GF-D8 (cell line): ENCODE data around the gene FOXL1.

ENCODE experiments used
- DNase-seq: peaks from one replicate; lab custom pipeline; 2025; lab: John Stamatoyannopoulos, UW

Gene FOXL1

DNA sequence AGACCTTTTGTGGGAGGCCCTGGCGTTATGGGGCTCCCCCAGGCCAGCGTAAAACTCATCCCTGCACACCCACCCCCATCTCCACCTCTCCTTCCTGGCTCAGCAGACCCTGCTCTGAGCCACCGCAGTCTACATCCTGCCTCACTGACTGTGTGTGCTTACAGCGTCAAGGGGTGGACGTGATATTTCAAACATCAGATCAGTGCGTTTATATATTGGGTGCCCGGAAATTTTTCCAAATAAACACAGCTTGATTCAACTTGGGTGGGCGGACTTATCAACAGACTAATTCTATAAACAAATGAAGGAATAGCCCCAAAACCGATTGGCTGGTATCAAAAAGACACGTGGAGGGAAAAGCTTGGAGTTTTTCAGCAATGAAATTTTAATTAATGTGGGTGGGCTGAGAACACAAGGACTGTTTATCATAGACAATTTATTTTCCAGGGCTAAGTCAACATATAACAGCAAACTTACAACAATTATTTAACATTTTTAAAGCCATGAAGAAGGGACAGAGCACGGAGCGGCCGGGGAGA, at the start of gene FOXL1:
TSS of gene FOXL1 (plus strand) at position 489 of the 539 bp plus-strand sequence. CDS start 175 bp downstream, outside the sequence.
- no peak for DNase-seq

DNA sequence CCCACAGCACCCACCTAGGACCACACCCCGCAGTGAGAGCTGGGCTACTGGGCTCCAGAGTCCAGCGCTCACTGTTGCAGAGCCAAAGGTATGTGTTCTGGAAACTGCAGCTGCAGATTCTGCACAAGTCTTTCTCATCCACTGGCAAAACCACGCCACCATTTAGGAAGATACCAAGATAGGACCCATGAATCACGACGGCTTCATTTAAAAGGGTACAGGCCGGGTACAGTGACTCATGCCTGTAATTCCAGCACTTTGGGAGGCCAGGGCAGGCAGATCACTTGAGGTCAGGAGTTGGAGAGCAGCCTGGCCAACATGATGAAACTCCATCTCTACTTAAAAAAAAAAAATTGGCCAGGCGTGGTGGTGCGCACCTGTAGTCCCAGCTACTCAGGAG, 49.2 kb upstream of the FOXL1 start:
- DNase-seq, result no peak

DNA sequence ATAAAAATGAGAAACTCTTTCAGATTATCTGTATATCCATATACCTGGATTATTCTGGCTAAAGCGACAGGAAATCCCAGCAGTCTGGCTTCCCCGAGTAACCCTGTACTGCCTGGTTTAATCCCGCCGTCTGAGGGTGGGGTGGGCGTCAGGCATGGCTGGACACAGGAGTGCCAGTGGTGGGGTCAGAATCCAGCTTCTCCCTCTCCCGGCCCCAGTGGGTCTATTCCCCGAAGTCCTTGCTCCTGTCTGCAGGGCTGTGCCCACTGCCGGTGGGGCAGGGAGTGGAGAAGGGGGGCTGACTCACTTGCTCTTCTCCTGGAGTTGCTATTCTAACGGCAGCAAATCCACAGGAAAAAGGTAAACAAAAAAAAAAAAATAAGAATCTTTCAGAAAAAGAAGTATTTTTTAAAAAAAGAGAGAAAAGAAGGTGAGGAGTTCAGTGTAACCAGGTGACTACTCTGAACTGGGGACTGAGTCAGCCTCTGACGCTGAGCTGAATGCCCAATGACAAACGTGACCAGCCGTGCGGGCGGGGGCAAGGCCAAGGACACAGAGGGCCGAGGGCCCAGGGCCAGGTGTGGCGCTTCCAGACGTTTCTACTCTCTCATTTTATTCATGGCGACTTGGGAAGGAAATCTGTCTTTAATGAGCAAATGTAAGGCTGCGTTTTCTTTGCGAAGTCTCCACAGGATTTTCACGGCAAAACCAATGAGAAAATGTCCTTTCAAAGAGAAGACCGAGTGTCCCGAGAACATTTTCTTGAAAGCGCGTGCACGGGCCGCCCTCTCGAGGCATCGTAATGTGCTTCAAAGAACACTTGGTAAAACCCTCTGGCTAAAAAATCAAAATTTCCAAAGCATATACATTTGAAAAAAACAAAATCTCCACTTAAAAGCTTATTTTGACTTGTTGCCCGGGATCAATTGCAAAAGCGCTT, 47.8 kb upstream of the FOXL1 start:
- no peak for DNase-seq

DNA sequence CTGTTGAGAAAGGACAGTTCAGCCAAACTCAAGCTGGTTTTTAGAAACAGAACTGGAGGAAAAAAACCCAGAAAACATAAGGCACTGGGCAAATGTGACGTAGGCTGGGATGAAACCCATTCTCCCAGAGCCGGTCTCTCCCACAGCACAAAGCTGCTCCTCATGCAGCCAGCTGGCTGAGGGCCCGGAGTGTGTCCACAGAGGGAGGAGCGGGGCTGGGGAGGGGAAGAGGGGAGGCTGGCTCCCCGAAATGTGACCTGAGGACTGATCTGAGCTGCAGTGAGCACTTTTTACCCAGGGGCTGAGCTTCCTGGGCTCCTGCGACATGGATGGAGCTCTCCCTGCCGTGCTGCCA, 47.2 kb upstream of the FOXL1 start:
- DNase-seq, result no peak

DNA sequence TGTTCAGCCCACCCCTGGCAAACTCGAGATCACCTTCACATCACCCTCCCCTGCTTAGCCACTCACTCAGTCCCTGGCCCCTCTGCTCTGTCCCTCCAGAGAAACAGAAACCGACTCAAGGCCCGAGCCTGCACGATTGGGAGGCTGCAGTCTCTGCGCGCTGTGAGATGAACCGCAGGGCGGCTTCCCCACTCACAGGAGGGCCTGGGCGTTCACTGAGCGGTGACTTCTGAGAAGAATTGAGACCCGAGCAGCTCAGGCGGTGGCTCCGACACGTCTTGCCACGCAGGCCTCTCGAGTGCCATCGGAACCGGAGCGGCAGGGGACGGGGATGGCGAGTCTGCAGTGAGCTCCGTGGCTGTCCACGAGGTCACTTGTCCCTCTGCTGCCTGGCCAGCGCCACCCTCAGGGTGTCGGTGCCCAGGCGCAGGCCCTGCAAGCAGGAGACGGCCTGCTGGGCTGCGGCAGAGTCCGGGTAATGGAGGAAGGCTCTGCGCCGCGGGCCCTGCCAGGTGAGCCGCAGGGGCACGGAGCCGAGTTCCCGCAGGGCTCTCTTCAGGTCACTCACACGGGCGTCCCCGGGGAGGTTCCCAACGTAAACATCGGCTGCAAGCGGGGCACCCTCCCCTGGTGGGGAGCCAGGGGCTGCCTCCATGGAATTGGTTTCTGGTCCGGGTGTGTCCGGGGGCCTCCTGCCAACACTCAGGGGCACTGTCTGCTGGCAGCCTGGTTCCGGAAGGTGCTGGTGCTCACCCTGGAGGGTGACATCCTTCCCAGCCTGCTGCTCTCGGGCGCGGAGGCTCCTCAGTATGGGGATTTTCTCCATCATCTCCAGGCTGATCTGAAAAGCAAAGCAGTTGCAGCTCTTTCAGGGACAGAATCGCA, 46.5 kb upstream of the FOXL1 start:
- DNase-seq, result no peak

DNA sequence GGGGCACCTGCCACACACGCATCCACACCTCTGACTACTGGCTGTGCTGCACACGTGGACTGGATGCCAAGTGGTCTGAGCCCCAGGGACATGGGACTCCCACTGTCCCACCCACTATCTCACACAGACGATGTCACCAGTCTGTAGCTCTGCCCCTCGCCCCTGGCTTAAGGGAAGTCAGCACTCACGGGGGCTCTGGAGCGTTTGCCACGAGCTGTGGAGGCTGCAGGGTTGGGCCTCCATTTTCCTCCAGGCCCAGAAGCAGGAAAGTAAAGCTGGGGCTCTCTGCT, 45.9 kb upstream of the FOXL1 start:
- DNase-seq, result no peak

DNA sequence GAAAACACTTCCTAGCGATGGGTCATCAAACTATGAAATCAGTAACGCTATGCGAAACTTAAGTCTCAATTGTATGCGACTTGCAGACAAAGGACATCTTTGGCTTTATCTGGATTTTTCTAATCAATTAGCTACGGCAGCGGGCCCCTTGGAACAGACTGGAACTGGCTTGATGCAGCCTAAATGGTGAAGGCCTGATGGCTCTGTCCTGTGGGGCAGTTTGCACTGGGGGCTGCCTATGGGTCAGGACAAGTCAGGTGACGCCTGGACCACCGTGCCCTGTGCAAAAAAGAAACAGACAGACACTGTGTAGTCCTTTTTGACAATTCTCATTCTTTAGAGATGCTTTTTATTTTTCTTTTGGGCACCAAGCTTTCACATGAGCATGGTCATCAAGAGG, 45.3 kb upstream of the FOXL1 start:
- DNase-seq, result no peak

DNA sequence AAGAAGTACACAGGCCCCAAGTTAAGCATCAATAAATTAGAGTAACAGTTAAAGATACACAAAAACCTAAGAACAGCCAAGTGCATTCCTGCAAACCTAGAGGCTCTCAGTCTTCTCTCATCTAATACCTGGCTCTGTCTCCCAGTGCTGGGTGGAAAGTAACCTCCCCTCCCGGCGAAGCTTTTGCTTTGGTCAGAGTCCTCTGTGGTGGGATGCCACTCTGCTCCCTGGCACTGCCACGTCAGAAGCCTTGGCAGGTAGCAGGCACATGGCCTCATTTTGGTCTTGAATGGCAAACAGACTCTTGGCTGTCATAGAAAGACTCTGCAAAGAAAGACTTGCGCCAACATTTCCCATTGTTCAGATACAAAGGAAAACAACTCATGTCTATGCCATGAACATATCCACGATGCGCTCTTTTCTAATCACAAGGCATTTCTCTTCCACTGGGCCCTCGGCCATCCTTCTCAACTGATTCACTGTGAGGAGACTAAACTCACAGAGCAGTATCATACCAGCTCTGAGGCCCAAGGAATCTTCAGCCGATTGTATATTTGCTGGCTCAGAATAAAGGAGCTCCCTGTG, 44.5 kb upstream of the FOXL1 start:
- no peak for DNase-seq

DNA sequence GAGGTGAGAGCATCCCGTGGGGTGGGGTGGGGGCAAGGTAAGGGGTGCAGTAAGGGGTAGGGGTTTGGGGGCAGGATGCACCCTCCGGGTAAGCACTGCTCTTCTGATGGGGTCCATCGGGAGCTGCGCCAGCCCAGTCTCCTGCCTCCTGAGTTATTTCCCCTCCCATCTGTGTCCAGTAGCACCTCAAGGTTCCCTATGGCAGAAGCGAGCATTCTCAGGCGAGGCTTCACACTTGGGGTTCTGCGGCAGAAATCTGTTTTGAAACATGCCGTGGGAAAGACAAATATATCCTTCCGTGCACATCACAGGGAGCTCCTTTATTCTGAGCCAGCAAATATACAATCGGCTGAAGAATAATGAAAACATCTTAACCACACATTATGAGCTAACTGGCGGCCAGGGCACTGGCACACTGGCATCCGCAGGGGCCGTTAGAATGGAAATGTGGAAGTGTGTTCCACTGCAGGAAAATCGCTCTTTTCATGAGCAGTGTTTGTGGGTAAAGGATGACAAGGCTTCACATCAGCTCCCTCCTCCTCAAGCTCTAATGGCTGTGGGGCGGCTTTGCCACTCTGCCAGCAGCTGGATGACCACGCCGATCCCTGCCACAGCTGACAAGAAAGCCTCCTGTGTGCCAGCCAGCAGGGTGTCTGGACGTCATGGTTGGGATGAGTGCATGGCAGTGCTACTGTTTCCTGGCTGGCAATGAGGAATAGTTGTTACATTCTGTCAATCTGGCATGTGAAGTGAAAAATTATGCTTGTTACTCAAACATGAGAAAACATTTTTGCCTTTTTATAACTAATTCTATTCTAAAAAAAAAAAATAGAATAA, 43.4 kb upstream of the FOXL1 start:
- DNase-seq, result no peak

DNA sequence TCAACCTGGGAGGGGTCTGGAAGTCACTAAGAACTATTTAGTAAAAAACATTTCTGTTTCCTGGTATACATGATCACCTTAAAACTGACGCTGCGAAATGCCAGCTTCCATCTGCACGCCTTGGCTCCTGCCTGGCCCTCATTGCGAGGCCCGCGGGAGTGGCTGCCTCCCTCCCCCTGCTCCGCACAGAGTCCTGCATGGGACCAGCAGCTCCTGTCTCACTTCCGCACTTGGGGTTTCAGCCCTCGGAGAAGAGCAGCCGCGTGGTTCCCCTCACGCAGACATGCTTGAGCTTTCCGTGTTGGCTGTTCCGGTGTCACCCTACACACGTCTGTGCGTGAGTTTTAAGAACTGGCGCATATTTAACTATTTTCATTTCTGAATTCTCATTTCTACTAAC, 41.7 kb upstream of the FOXL1 start:
- DNase-seq, result no peak

DNA sequence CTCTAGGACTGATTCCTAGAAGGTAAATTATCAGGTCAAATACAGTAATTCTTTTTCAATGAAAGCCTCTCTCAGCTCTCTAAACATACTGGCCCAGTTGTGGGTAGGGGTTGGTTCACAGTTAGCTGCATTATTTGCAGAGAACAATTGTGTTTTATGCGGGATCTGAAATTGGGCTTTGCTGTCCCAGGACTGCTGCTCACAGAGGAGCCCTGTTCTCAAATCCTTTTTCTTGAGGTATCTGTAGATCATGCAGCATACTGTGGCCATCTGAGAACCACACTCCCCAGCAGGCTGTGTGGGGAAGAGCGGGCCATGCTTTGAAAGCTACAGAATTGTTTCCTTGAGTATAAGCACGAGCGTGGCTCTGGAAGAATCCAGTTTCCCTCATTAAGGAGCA, 40.9 kb upstream of the FOXL1 start:
- no peak for DNase-seq

DNA sequence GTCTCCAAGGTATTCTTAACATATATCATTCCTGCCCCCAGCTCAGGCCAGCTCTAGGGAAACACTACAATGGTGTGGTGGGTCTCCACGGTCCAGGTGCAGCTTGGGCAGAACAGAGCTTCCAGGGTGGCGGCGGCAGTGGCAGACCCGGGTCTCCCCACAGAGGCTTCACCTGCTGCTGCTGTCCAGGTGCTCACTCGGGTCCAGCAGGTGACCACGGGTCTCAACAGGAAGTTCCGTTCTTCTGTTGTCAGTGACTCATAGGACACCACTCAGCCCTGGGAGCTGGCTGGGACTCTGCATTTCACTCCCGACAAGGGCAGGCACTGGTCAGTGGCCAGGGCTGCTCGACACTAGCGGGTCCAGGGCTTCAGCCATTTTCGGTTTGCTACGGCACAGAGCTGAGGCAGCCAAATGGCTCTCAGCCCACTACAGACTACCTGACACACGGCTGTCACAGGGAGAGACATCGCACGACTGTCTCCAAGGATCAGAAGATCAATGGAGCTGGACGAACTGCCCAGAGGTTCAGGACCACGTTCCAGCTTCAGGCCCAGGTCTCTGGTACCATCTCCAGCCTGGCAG, 40.1 kb upstream of the FOXL1 start:
- DNase-seq, result no peak

DNA sequence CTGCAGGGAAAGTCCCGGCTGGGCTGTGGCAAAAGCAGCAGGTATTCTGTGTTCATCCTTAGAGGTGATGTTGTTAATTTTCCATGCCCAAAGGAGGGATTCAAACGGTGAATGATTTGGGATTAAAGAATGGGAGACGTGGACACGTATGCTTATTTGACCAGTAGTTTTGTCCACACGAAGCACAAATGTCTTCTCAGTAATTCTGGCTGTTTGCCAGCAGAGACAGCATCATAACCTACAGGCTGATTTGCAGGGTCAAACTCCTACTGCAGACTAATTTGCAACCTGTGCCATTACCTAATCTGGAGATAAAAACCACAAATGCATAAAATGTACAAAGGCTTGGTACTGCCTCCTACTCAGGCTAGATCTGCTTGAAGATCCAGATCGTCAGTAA, 37.5 kb upstream of the FOXL1 start:
- DNase-seq, result no peak

DNA sequence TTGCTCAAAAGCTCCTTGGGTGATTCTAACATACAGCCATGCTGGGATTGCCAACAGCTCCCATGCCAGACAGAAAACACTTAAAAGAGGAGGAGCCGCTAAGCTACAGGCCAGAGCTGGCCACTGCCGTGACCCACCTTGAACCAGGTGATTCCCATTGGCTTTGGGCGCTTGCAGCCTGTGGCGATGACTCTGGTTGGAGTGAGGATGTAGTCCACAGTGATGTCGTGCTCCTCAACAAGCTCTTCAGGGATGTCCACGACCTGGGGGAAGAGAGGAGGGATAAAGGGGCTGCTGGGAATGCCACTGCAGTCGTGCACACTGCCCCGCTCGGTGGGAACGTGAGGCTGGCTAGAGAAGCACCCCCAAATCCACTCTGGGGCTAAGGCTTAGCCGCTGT, 36.8 kb upstream of the FOXL1 start:
- DNase-seq, result no peak

DNA sequence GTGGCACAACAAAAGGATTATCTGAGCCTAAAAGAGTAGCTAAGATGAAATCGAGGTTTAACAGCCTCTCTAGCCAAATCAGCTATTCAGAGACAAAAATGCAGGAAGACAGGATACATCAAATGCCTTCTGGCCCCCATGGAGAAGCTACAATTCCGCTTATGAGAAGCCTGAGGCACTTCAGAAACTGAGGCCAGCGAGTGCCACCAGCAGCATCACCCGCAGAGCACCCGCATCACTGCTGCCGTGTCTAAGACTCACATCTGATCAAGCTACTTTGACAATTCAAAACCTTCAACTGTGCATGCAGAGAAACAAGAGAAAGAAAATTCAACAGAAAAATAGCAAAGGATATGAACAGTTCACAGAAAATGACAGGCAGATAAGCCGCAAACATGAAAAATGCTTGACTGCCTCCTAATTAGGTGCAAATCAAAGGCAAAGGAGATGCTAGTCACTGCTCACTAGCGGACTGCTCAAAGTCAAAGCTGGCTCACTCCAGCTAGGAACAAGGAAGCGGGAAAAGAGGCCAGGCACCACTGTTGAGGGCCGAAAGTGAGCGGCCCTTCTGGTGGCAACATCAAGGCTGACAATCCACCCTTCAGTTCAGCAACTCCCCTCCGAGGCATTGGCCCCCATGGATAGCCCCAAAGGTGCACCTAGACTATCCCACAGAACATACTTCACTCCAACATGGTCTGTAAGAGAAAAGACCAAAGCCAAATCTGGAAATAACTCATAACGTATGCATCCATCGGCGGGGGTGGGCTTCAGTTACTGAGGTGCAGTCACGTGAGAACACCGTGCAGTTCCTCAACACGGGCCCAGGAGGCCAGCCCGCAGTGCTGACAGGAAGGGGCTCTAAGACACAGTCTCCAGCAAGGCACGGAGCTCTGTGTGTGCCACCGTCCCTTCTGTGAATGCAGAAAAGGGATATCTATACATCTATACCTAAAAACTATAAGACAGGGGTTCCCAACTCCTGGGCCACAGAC, 35.3 kb upstream of the FOXL1 start:
- DNase-seq, result no peak

DNA sequence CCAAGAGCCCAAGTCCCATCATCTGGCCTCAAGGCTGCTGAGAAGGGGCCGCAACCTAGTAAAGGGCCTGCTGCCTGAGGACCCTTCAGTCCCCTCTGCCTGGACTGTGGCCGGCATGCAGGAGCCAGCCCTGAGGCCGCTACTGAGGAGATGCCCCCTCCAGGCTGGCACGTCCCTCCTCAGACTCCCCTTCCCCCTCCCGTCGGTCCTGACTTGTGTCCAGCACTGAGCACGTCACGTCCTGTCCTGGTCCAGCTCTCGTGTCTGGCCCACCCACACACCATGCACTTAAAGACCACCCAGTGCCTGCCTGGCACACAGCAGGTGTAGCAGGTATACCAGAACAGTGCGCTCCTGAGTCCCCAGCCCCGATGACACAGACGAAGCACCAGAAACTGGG, 32.9 kb upstream of the FOXL1 start:
- DNase-seq, result no peak

DNA sequence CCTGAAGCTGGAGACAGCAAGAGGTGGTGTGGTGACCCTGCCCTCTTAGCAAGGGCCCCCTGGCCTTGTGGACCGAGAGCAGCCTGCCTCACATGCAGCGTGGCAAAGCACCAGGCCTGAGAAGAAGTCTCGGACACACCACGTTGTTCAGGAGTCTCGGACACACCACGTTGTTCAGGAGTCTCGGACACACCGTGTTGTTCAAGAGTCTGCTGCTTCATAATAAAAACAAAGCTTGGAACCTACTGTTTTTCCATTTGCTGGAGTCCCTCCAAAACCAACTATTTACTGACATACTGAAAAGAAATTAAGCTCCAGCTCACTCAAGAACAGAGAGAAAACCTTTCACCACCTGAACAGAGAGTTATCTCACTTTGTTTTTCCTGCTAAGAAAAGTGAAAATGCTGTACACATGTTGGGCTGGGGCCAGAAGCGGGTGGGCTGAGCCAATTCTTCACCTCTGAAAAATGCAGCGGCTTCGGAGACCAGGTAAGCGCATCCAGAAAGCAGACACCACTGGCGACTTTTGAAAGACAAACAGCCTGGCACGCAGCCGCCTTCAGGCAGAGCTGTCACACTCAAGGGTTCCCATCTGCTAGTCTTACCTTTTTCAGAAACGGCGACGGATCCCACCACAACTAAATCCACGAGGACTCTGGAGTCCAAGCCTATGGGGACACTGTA, 32.3 kb upstream of the FOXL1 start:
- DNase-seq, result no peak

DNA sequence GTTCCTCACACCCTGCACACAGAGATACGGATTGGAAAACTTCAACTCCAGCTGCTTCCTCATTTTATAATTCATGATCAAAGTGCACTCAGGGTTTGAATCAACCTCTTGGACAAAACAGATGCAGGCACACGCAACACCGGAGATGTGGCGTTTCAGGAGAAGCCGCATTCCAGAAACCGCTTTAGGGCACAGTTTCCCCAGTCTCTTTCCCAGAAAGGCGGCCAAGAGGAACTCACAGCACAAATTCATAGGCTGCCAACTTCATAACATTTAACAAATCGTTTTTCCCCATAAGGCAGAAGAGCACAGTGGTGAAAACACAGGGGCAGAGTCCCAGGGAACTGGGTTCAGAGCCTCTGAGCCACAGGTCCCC, 31.7 kb upstream of the FOXL1 start:
- no peak for DNase-seq

DNA sequence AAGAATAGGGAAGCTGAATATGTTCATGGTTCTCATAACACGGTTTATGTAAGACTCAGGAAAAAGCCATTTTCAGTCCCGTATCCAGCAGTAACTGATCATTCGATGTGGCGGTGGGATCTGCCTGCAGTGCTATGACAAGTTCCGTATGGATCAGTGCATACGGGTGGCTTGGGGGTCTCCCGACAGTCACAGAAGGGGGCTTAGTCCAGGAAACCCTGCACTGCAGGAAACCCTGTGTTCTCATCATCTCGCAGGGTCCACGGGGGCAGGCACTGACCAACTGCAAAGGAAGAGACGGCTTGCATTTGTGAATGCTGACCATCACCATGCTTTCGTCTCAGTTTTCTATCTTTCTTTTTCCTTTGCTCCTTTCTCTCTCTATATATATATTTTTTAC, 31.1 kb upstream of the FOXL1 start:
- no peak for DNase-seq
